GM21786 (cell line): ENCODE data around the gene CENPF.

Experiments
- ATAC-seq: cut with Tn5 transposase; IDR thresholded peaks from one replicate; pipeline ENCODE4 v1.9.1; 2021; ENCODE audit not compliant: unreplicated experiment

CENPF gene

DNA sequence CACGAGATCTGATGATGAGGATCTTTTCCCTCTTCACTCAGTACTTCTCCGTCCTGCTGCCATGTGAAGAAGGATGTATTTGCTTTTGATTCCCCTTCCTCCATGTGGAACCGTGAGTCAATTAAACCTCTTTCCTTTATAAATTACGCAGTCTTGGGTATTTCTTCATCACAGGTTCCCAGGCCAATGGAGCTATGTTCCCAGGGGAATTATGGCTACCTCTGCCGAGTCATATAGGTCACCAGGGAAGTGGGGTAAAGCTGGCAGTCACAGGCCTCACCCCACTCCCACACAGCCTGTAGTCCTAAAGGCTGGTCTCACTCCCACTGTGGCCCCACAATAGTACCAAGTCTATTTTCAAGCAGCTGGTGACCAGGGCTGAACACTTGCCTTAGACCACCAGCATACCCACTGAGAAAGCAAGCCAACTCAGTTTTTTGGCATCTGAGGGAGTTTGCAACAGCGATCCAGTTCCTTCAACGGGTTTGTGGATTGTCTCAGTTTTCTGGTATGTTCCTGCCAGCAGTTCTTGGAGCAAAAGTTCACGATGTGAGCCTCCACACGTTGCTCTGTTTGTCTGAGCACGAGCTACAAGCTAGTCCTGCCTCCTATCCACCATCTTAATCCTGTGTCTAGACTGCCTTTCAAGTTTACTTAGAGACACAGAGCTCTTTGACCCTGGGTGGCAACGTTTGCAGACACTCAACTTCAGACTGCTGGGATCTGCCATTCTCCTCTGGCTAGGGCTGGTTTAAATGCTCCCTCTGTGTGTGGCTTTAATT lies 104.5 kb downstream of the CENPF start:
- ATAC-seq: no peak

DNA sequence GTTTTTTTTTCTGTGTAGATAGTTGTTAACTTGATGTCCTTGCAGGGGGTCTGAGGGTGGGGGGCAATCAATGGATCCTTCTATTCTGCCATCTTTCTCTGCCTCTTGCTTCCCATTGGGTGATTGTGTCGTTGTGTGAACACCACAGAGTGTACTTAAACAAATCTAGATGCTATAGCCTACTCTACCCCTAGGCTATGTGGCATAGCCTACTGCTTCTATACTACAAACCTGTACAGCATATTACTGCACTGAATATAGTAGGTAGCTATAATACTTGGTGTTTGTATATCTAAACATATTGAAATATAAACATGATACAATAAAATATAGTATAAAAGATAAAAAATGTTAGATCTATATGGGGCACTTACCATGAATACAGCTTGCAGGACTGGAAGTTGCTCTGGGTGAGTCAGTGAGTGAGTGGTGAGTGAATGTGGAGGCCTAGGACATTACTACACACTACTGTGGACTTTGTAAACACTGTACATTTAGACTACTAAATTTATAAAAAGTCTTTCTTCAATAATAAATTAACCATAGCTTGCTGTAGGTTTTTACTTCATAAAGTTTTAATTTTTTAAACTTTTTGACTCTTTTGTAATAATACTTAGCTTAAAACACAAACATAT lies 105.4 kb downstream of the CENPF start:
- ATAC-seq: no peak

GRCh38 chr1:214709241-214709640 lies 106.2 kb downstream of the CENPF start:
- no peak for ATAC-seq

DNA sequence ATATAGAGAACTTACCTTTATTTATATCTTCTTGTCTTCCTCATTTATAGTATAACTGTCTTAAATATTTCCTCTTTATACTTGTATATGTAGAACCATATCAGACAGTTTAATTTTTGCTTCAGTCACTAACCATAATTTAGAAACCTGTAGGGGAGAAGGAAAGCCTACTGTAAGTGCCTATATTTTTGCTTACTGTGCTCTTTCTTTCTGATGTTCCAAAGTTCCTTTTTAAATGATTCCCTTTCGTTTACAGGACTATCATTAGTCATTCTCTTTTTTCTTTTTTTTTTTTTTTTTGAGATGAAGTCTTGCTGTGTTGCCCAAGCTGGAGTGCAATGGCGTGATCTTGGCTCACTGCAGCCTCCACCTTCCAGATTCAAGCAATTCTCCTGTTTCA lies 109.7 kb downstream of the CENPF start:
- no peak for ATAC-seq
